Kidney tubule cell (primary cell): ENCODE results near the gene CCR5AS.
A peak's percentile ranks its signal among the peaks of the same experiment; 100 is the strongest.
"Not testable (repeated sequence)": the region's sequence is repeated elsewhere in the genome, so short reads cannot be mapped to it uniquely, and the experiment has no call there.

Source experiments
- DNase-seq: peaks from one replicate; pipeline ENCODE4 v3.0.0-alpha.2; 2018; ENCODE audit warnings: low spot score

CCR5AS gene

GRCh38 chr3:46402902-46403301, 4.0 kb downstream of the CCR5AS start:
- DNase-seq = not testable (repeated sequence)

DNA sequence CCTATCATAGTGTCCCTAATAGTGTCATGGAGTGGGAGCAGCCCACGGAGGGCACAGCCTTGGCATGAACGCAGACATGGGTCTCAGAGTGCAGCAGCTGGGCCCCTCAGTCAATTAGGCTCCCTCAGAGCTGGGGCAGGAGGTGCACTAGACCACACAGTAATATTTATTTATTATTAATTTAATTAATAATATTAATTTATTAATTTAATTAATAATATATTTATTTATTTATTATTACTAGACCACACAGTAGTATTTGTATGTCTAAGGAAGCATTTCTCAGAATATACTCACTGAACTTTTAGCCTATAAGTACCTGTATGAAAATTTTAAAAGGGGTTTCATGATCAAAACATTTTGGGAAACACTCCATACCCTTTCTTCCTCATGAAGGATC, 5.3 kb downstream of the CCR5AS start:
- DNase-seq = no peak

GRCh38 chr3:46400846-46401245, 6.0 kb downstream of the CCR5AS start:
- no peak for DNase-seq

GRCh38 chr3:46400000-46400734, 6.7 kb downstream of the CCR5AS start:
- DNase-seq = no peak

DNA sequence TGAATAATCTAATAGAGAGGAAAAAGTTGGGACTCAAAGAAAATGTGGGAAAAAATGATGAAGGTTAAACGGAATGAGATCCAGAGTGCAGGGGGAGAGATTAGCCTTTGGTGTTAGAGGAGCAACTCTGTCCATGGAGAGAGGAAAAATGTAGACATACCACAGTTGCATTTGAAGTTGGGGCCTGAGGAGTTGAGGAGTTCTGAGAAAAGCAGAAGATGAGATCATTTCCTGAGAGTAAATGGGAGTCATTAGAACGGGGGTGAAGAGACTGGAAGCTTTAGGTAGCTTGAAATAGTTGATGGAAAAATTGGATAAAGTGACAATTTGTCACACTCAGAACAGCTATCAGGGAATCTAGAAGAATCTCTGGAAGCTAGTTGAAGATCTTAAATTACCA, 7.3 kb downstream of the CCR5AS start:
- no peak for DNase-seq

DNA sequence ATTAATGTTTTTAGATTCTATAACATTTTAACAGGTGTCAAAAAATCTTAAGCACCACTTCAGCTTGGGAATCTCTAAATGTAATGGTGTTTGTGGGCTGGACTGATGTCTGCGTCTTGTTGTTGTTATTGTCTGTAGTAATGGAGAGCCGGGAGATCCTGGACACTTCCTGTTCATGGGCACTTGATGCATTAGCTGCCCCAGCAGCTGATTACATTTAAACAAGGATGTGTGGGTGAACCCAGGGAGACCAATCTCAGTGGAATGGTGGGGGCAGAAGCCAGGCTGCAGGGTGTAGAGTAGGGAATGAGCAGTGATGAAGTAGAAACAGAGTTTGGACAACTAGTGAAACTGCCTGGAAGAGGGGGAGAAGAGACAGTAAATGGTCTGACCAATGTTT, 7.8 kb downstream of the CCR5AS start:
- DNase-seq = no peak

DNA sequence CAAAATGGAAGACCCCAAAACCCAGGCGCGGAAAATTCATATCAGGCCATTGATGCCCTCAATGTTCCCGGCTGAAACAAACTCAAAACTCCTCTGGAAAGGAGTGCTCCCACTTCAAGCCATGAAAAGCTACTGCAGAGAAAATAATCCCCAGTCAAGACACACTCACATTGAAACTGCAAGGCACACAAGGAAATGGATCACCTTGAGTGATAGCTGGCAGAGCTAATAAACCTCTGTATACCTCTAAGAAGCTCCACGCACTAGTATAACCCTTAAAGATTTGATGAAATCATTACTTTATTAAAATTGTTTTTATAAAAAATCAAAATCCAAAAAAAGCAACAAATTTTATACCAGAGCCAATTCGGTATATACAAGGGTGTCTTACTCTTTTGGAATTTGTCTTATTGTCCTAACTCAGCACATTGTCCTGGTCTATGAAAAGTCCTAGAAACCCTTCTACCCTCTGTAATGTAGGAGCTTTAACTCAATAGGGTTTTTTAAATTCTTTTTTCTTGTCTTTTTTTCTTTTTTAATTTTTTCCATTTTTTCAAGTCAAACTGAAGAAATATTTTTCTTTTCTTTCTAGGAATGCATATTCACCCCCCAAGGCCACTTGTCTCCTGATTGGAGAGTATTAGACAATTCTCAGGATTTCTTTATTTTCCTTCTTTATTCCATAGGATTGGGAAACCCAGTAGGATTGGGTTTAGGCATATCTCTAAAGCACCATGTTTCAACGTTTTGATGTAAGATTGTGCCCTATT, 8.5 kb downstream of the CCR5AS start:
- no peak for DNase-seq

DNA sequence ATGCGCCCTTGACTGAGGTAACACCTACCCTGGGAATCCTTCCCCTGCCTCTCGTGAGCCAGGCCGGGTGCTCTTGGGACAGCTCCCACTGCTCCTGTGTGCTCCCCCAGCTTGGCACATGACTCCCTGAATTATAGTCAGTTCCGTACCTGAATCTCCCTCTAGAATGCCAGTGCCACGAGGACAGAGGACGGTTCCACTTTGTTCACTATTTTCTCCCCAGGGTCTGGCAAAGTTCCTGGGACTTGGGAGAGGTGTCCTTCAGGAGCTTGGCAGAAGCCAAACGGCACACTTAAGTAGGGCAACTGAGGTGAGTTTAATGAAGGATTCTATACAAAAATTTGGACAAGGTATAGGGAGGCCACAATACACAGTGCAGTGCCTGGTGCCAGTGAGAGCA, 9.8 kb downstream of the CCR5AS start:
- no peak for DNase-seq

- peak; percentile 35 for DNase-seq
Observed at GRCh38 chr3:46395766-46396530, 10.9 kb downstream of the CCR5AS start.

DNA sequence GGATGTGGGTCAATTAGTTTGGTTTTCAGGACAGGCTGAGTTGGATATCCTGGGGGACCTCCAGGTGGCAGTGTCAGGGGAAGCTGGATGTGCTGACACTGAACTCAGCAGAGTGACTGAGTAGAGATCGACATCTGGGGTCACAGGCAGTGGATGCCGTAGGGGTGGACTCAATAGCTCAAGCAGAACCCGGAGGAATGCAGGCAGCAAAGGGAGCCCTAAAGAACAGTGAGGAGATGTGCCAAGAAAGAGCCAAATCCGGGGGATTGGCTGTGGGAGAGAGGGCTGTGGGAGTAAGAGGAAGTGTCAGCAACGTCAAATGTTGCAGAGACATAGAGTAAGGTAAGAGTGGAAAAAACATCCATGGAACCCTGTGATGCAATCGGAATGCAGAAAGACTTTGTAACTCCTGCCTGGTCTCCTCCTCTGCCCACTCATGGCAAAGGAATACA, 11.6 kb downstream of the CCR5AS start:
- DNase-seq = no peak

GRCh38 chr3:46393554-46394434, 13.1 kb downstream of the CCR5AS start:
- DNase-seq = peak; percentile 34

GRCh38 chr3:46393011-46393410, 13.9 kb downstream of the CCR5AS start:
- no peak for DNase-seq

DNA sequence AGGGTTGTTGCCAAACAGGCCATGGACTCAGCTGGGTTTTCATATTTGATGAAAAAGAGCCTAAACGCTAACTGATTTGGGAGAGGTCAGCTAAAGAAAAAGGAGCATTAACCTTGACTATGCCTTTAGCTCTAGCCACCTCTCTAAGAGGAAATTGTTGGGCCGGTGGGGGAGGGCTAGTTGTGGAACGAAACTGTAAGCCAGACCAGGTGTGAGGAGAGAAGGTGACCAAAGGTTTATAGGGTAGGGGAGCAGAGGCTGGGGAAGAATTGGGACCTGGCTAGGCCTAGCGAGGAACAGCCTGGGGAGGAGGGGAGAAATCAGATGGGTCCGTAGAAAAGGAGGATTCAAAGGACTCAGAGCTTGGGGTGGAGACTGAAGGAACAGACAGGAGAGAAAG, 15.3 kb downstream of the CCR5AS start:
- DNase-seq = not testable (repeated sequence)

DNA sequence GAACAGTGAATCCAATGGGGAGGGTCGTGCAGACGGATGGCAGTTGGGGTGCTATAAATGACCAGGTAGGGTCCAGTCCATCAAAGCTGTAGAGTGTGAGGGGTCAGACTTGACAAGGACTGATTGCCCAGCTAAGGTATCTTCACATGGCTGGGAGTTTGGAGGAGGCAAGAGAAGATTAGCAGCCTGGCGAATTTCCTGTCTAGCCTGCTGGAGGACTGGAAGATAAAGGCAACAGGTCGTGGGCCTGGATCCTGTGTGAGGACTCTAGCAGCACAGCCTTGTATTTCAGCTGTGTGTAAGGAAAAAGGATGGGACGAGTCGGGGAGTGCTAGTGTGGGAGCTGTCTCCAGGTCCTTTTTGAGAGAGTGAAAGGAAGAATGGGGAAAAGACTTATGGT, 17.6 kb downstream of the CCR5AS start:
- DNase-seq = no peak

DNA sequence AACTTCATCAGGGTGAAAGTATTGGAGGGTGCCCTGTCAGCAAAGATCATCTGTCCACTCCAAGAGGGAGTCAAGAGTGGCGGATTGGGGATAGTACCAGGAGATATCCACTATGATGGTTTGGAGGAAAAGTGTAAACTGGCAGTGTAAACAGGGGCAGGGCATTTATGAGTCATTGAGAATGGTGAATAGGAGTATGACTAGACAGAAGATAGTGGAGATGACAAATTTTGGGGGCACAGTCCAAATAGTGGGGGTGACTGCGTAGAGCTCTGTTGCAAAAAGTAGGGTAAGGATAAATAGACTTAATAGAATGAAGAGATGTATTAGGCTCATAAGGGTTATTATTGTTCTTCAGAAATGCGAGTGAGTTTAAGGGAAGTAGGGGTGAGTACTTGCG, 18.0 kb downstream of the CCR5AS start:
- DNase-seq = not testable (repeated sequence)

DNA sequence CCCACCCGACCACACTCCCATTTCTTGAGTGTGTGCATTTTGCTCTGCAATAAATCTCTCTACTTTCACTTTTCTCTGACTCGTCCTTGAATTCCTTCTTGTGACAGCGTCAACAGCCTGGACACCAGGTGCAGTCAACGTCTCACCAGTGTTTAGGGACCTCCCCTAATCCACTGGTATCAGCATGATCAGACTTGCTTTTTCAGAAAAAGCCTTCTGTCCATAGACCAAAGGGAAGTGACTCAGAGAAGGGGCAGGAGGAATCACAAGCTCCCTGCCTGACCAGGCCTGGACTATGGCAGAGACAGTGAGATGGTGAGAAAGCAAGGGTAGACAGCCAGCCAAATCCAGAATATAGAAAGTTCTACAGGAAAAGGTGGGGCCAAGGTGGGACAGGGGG, 20.7 kb downstream of the CCR5AS start:
- peak; percentile 95 for DNase-seq

- no peak for DNase-seq
Observed at GRCh38 chr3:46383951-46384330, 22.9 kb downstream of the CCR5AS start.

DNA sequence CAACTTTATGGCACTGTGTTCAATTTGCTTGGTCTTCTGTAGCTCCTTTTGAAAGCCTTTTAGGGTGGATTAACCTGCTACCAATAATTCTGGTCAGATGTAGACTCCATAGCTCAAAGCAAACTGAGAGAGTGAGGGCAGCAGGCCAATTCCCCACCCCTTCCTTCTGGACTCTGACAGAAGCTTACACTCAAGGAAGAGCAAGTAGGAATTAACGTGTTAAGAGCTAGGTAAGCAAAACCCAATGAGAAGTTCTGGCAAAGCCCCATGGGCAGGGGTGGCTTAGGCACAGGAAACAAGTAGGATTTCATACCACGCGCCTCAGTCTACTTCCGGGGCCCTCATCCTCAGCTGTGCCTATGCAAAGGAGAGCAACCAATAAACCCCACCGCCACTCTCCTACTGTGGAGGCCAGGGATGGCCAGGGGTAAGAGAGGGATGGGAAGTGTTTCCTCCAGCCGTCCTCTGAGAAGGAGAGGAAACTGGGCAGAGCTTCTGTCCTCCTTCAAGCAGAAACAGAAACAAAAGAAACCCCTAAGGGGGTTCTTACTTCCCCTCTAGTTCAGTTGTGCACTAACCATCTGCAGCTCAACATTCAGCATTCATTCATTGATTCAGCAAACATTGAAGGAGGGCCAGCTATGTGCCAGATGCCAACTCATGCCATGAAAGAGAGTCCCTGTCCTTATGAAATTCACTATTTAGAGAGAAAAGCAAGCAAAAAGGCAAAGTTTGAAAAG, 23.5 kb downstream of the CCR5AS start:
- no peak for DNase-seq

DNA sequence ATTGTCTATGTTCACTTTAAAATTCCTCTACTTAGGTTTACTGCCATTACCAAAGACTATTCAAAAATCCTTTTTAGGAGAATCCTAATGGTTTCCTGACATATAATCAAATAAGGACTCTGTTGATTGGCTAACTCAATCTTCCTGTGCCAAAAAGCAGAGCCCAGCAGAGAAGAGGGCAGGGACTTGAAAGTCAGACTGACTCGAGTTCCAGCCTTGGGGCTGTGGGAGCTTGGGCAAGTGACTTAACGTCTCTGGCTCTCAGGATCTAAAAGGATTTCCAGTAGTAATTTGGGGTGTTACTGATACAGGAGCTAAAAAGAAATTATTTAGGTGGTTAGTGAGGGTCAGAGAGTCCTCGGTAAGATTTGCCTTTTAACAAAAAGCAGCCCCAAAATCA, 25.2 kb downstream of the CCR5AS start:
- no peak for DNase-seq

DNA sequence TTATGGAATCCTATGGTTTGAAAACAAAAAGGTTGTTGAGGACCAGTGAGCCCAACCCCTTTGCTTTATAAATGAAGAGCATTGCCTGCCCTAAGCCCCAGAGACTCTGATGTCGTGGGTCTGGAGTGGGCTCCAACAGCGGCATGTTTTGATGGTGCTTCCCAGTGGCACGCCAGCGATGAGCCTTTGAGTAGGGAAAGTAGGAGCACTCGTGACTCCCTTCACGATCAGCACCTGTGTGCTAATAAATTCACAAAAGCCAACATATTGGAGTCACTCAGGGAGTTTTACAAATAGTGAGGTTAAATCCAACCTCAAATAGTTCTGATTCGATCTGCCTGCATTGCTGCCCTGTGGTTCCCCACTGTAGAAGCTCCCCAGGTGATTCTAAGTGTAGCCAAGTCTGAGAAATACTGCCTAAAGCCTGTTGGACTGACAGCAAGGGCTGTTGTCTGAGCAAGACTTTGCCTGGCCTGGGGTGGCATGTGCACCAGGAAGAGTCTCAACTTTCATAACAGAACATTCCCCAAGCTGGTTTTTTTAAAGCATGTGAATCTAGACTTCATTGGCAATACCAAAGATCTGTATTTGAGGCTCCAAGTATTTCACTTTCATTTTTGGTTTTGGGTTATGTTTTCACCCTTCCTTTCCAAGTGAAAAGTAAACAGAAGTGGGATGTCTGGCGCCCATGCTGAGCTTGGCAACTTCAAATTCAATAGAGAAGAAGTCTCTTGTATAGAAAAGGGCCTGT, 26.2 kb downstream of the CCR5AS start:
- DNase-seq = no peak
